ENCODE data around the gene OPALIN. TPM values are rescaled to one million over a fixed set of nuclear protein-coding genes. Genes with fewer than 3 reads are reported as not detected.

OPALIN gene
- not detected for total RNA-seq

GRCh38 chr10:96358851-96359540 is at the start of gene OPALIN:
OPALIN (minus strand) TSS chr10:96359002; CDS start chr10:96358896, 106 bp downstream.
- Histone ChIP-seq H3K4me1 (ENCODE audit: insufficient read depth, low read length) (no peaks in the 10 kb centered on the region), H3K27me3 (ENCODE audit: insufficient read depth, low read length) (no peaks in the 10 kb centered on the region), H3K9me3 (ENCODE audit: low read depth, low read length) (no peaks in the 10 kb centered on the region), H3K4me3 (ENCODE audit: low read length) (no peak within 1 kb of the TSS)

GRCh38 chr10:96408201-96408600 is 49.4 kb upstream of the OPALIN start:
- no peak overlapping the region for H3K4me3 ChIP-seq (ENCODE audit: low read length)
- H3K27me3 ChIP-seq (ENCODE audit: insufficient read depth, low read length), result no peaks in the 10 kb centered on the region
- H3K9me3 ChIP-seq (ENCODE audit: low read depth, low read length), result no peaks in the 10 kb centered on the region
- no peaks in the 10 kb centered on the region for H3K4me1 ChIP-seq (ENCODE audit: insufficient read depth, low read length)

GRCh38 chr10:96407560-96408069 is 48.8 kb upstream of the OPALIN start:
- H3K9me3 ChIP-seq (ENCODE audit: low read depth, low read length), result no peaks in the 10 kb centered on the region
- no peak overlapping the region for H3K4me3 ChIP-seq (ENCODE audit: low read length)
- H3K4me1 ChIP-seq (ENCODE audit: insufficient read depth, low read length), result no peaks in the 10 kb centered on the region
- H3K27me3 ChIP-seq (ENCODE audit: insufficient read depth, low read length), result no peaks in the 10 kb centered on the region

- Histone ChIP-seq H3K9me3 (ENCODE audit: low read depth, low read length) (no peaks in the 10 kb centered on the region), H3K4me3 (ENCODE audit: low read length) (no peak overlapping the region), H3K27me3 (ENCODE audit: insufficient read depth, low read length) (no peaks in the 10 kb centered on the region), H3K4me1 (ENCODE audit: insufficient read depth, low read length) (no peaks in the 10 kb centered on the region)
Observed at GRCh38 chr10:96406091-96406490, 47.3 kb upstream of the OPALIN start.

- Histone ChIP-seq H3K4me1 (ENCODE audit: insufficient read depth, low read length) (no peaks in the 10 kb centered on the region), H3K27me3 (ENCODE audit: insufficient read depth, low read length) (peaks cover 1% of the 10 kb centered on the region), H3K4me3 (ENCODE audit: low read length) (no peak overlapping the region), H3K9me3 (ENCODE audit: low read depth, low read length) (no peaks in the 10 kb centered on the region)
Observed at GRCh38 chr10:96402417-96403305, 43.9 kb upstream of the OPALIN start.

GRCh38 chr10:96401036-96401435 is 42.2 kb upstream of the OPALIN start:
- peaks cover 2% of the 10 kb centered on the region for H3K27me3 ChIP-seq (ENCODE audit: insufficient read depth, low read length)
- no peak overlapping the region for H3K4me3 ChIP-seq (ENCODE audit: low read length)
- H3K4me1 ChIP-seq (ENCODE audit: insufficient read depth, low read length), result peaks cover 2% of the 10 kb centered on the region
- H3K9me3 ChIP-seq (ENCODE audit: low read depth, low read length), result no peaks in the 10 kb centered on the region

GRCh38 chr10:96400465-96400864 is 41.7 kb upstream of the OPALIN start:
- Histone ChIP-seq H3K4me3 (ENCODE audit: low read length) (no peak overlapping the region), H3K27me3 (ENCODE audit: insufficient read depth, low read length) (peaks cover 2% of the 10 kb centered on the region), H3K4me1 (ENCODE audit: insufficient read depth, low read length) (peaks cover 2% of the 10 kb centered on the region), H3K9me3 (ENCODE audit: low read depth, low read length) (no peaks in the 10 kb centered on the region)

- Histone ChIP-seq H3K9me3 (ENCODE audit: low read depth, low read length) (no peaks in the 10 kb centered on the region), H3K4me1 (ENCODE audit: insufficient read depth, low read length) (peaks cover 2% of the 10 kb centered on the region), H3K4me3 (ENCODE audit: low read length) (no peak overlapping the region), H3K27me3 (ENCODE audit: insufficient read depth, low read length) (peaks cover 2% of the 10 kb centered on the region)
Observed at GRCh38 chr10:96397902-96398301, 39.1 kb upstream of the OPALIN start.

- H3K4me1 ChIP-seq (ENCODE audit: insufficient read depth, low read length), result peaks cover 2% of the 10 kb centered on the region
- peaks cover 2% of the 10 kb centered on the region for H3K27me3 ChIP-seq (ENCODE audit: insufficient read depth, low read length)
- no peak overlapping the region for H3K4me3 ChIP-seq (ENCODE audit: low read length)
- H3K9me3 ChIP-seq (ENCODE audit: low read depth, low read length), result no peaks in the 10 kb centered on the region
Observed at GRCh38 chr10:96395931-96396877, 37.4 kb upstream of the OPALIN start.

GRCh38 chr10:96390460-96390864 is 31.7 kb upstream of the OPALIN start:
- H3K4me3 ChIP-seq (ENCODE audit: low read length), result no peak overlapping the region
- no peaks in the 10 kb centered on the region for H3K4me1 ChIP-seq (ENCODE audit: insufficient read depth, low read length)
- H3K27me3 ChIP-seq (ENCODE audit: insufficient read depth, low read length), result no peaks in the 10 kb centered on the region
- H3K9me3 ChIP-seq (ENCODE audit: low read depth, low read length), result no peaks in the 10 kb centered on the region

GRCh38 chr10:96389785-96390184 is 31.0 kb upstream of the OPALIN start:
- no peaks in the 10 kb centered on the region for H3K9me3 ChIP-seq (ENCODE audit: low read depth, low read length)
- no peak overlapping the region for H3K4me3 ChIP-seq (ENCODE audit: low read length)
- H3K27me3 ChIP-seq (ENCODE audit: insufficient read depth, low read length), result no peaks in the 10 kb centered on the region
- no peaks in the 10 kb centered on the region for H3K4me1 ChIP-seq (ENCODE audit: insufficient read depth, low read length)

GRCh38 chr10:96387601-96388000 is 28.8 kb upstream of the OPALIN start:
- Histone ChIP-seq H3K27me3 (ENCODE audit: insufficient read depth, low read length) (no peaks in the 10 kb centered on the region), H3K9me3 (ENCODE audit: low read depth, low read length) (no peaks in the 10 kb centered on the region), H3K4me1 (ENCODE audit: insufficient read depth, low read length) (no peaks in the 10 kb centered on the region), H3K4me3 (ENCODE audit: low read length) (no peak overlapping the region)

- Histone ChIP-seq H3K4me1 (ENCODE audit: insufficient read depth, low read length) (no peaks in the 10 kb centered on the region), H3K27me3 (ENCODE audit: insufficient read depth, low read length) (no peaks in the 10 kb centered on the region), H3K4me3 (ENCODE audit: low read length) (no peak overlapping the region), H3K9me3 (ENCODE audit: low read depth, low read length) (no peaks in the 10 kb centered on the region)
Observed at GRCh38 chr10:96387161-96387560, 28.4 kb upstream of the OPALIN start.

- Histone ChIP-seq H3K27me3 (ENCODE audit: insufficient read depth, low read length) (no peaks in the 10 kb centered on the region), H3K4me1 (ENCODE audit: insufficient read depth, low read length) (peaks cover 22% of the 10 kb centered on the region), H3K4me3 (ENCODE audit: low read length) (no peak overlapping the region), H3K9me3 (ENCODE audit: low read depth, low read length) (no peaks in the 10 kb centered on the region)
Observed at GRCh38 chr10:96384506-96384905, 25.7 kb upstream of the OPALIN start.

All from mononuclear cell (primary cell).